ENCODE results near the gene RIMKLB.
"Not testable (repeated sequence)": the region's sequence is repeated elsewhere in the genome, so short reads cannot be mapped to it uniquely, and the experiment has no call there.

Gene RIMKLB

DNA sequence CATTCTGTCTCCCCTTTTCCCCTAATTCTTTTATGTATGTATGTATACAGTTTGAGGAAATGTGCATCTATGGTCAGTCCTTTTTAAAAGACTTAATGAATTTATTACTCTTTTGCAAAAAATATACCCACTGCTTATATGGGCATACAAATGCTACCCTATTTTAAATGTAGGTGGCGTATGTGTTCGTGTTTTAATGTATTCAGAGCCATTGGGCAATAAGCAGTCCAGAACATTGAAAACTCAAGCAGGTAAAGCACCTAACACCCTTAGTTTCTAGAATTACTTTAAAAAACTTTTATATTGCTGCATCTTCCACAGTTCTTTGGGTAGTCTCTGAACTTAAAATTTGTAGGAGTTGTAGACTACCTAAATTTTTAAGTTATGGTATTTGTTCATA lies 82.1 kb downstream of the RIMKLB start:
- H3K9me3 ChIP-seq (replicated peaks; ENCODE audit: low read length): no peaks in the 10 kb centered on the region
- no peak overlapping the region for H3K4me2 ChIP-seq (ENCODE audit: low read length)
- H3K36me3 ChIP-seq (ENCODE audit: insufficient read depth, low read length): no peaks in the 10 kb centered on the region
- no peaks in the 10 kb centered on the region for H3K4me1 ChIP-seq (ENCODE audit: control insufficient read depth, insufficient read depth, low read length)
- no peak overlapping the region for H3K9ac ChIP-seq (ENCODE audit: low read depth, low read length)
- H3K4me3 ChIP-seq (ENCODE audit: low read length): no peak overlapping the region
- no peaks in the 10 kb centered on the region for H3K27me3 ChIP-seq (ENCODE audit: control insufficient read depth, insufficient read depth, low read length)

DNA sequence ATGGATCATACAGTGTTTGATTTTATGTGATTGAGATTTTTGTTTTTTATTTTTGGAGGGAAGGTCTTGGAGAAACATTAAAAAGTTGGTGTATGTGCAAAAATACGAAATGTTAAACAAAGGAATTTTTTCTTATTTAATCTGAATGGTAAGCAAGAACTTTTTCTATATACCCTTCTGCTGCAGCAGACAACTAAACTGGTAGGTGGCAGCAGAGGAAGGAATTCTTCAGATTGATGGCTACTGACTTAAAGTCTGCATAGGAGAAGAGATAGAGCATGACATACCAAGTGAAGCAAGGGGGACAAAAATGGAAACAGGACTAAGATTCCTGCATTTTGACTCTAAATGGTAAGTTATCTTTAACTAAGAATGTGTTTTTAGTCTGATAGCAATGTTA lies 82.6 kb downstream of the RIMKLB start:
- H3K9me3 ChIP-seq (replicated peaks; ENCODE audit: low read length): no peaks in the 10 kb centered on the region

DNA sequence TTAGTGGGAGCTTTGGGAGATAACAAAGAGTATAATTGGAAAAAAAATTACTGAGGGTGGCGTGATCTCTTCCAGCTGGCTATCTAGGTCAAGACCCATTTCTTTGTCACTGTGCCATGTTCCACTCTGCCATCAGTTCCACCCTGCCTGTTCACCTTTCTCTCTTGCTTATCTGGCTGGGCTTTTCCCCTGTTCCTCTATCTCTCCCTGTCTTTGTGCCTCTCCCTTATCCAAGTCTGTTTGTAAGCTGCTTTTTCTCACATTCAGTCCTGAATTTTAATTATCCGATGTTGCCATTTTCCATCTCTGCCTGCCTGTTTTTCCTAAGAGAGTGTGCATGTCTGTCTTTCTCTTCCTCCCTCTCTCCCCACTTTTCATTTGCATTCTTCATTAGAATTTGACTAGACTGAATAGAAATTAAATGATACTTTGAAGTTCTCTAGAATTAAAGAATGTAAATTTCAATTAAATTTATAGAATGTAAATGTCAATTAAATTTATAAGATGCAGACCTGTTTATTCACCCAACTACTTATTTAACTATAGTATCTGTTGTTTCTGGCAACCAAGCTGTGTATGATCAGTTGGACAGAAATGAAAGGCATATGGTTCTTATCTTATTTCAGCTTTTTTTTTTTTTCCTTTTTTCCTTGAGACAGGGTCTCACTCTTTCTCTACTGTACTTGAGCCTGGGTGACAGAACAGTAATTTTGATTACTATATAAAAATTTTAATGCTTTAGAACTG lies 83.8 kb downstream of the RIMKLB start:
- no peaks in the 10 kb centered on the region for H3K27me3 ChIP-seq (ENCODE audit: control insufficient read depth, insufficient read depth, low read length)
- no peaks in the 10 kb centered on the region for H3K36me3 ChIP-seq (ENCODE audit: insufficient read depth, low read length)
- no peak overlapping the region for H3K4me2 ChIP-seq (ENCODE audit: low read length)
- H3K9me3 ChIP-seq (replicated peaks; ENCODE audit: low read length): no peaks in the 10 kb centered on the region
- no peak overlapping the region for H3K9ac ChIP-seq (ENCODE audit: low read depth, low read length)
- H3K4me3 ChIP-seq (ENCODE audit: low read length): no peak overlapping the region
- H3K4me1 ChIP-seq (ENCODE audit: control insufficient read depth, insufficient read depth, low read length): no peaks in the 10 kb centered on the region

More for the DNA sequence above, 82.6 kb downstream of the RIMKLB start:
- no peaks in the 10 kb centered on the region for H3K27me3 ChIP-seq (ENCODE audit: control insufficient read depth, insufficient read depth, low read length)
- no peaks in the 10 kb centered on the region for H3K36me3 ChIP-seq (ENCODE audit: insufficient read depth, low read length)
- H3K4me2 ChIP-seq (ENCODE audit: low read length): no peak overlapping the region
- no peak overlapping the region for H3K4me3 ChIP-seq (ENCODE audit: low read length)
- H3K9ac ChIP-seq (ENCODE audit: low read depth, low read length): no peak overlapping the region
- H3K4me1 ChIP-seq (ENCODE audit: control insufficient read depth, insufficient read depth, low read length): no peaks in the 10 kb centered on the region

DNA sequence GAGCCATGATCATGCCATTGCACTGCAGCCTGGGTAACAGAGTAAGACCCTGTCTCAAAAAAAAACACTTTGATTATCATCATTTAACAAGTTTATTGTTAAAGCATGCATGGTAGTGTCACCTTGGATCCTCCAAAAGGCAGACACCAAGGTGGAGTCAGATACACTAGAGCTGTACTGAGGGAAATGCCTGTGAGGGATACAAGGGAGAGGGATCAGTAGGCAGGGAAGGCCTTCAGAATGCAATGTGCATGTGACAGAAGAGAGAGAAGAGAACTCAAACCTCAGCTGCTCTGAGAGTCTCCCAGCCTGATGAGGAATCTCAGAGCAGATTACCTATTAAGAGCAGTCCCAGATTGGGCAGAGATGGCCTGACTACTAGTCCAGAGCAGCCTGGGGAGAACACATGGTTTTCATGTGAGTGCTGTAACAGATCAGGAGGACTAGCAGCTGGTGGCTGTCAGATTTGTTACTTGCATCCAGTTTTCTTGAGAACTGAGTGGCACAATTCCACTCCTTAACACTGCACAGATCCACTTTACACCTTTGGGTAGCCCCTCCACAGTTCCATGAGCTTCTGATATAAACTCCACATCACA lies 86.6 kb downstream of the RIMKLB start:
- Histone ChIP-seq H3K9ac (ENCODE audit: low read depth, low read length) (no peak overlapping the region), H3K27me3 (ENCODE audit: control insufficient read depth, insufficient read depth, low read length) (no peaks in the 10 kb centered on the region), H3K4me2 (ENCODE audit: low read length) (no peak overlapping the region), H3K36me3 (ENCODE audit: insufficient read depth, low read length) (no peaks in the 10 kb centered on the region), H3K4me1 (ENCODE audit: control insufficient read depth, insufficient read depth, low read length) (no peaks in the 10 kb centered on the region), H3K9me3 (replicated peaks; ENCODE audit: low read length) (no peaks in the 10 kb centered on the region), H3K4me3 (ENCODE audit: low read length) (no peak overlapping the region)

DNA sequence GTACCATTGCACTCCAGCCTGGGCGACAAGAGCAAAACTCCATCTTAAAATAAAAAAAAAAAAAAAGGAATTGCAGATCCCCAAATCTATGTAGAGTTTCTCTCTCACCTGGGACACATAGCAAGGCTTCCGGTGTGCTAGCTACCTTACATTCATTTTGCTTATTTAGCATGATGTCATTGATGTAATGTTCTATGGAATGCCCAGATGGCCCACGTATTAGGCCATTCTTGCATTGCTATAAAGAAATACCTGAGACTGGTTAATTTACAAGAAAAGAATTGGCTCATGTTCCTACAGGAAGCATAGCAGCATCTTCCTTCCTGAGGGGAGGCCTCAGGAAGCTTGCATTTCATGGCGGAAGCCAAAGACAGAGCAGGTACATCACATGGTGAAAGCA lies 87.7 kb downstream of the RIMKLB start:
- Histone ChIP-seq H3K9me3 (replicated peaks; ENCODE audit: low read length) (no peaks in the 10 kb centered on the region), H3K4me3 (ENCODE audit: low read length) (no peak overlapping the region), H3K36me3 (ENCODE audit: insufficient read depth, low read length) (no peaks in the 10 kb centered on the region), H3K9ac (ENCODE audit: low read depth, low read length) (no peak overlapping the region), H3K27me3 (ENCODE audit: control insufficient read depth, insufficient read depth, low read length) (no peaks in the 10 kb centered on the region), H3K4me2 (ENCODE audit: low read length) (no peak overlapping the region), H3K4me1 (ENCODE audit: control insufficient read depth, insufficient read depth, low read length) (no peaks in the 10 kb centered on the region)

DNA sequence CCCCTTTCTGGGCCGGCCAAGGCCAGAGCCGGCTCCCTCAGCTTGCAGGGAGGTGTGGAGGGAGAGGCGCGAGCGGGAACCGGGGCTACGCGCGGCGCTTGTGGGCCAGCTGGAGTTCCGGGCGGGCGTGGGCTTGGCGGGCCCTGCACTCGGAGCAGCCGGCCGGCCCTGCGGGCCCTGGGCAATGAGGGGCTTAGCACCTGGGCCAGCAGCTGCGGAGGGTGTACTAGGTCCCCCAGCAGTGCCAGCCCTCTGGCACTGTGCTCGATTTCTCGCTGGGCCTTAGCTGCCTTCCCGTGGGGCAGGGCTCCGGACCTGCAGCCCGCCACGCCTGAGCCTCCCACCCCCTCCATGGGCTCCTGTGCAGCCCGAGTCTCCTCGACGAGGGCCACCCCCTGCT lies 89.4 kb downstream of the RIMKLB start:
- not testable (repeated sequence) for H3K36me3 ChIP-seq (ENCODE audit: insufficient read depth, low read length); H3K4me1 ChIP-seq (ENCODE audit: control insufficient read depth, insufficient read depth, low read length); H3K4me3 ChIP-seq (ENCODE audit: low read length); H3K4me2 ChIP-seq (ENCODE audit: low read length); H3K9ac ChIP-seq (ENCODE audit: low read depth, low read length); H3K27me3 ChIP-seq (ENCODE audit: control insufficient read depth, insufficient read depth, low read length); H3K9me3 ChIP-seq (replicated peaks; ENCODE audit: low read length)

DNA sequence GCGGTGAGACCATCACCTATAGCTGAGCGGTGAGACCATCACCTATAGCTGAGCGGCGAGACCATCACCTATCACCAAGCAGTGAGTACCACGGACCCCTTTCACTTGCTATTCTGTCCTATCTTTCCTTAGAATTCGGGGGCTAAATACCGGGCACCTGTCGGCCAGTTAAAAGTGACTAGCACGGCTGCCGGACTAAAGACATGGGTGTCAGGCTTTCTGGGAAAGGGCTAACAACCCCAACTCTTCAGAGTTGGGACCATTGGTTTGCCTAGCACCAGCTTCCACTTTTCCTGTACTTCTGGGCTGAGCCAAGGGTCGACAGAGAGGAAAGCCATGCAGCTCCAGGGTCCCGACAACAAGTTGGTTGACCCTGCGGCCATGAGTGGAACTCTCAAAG lies 90.9 kb downstream of the RIMKLB start:
- H3K36me3 ChIP-seq (ENCODE audit: insufficient read depth, low read length); H3K27me3 ChIP-seq (ENCODE audit: control insufficient read depth, insufficient read depth, low read length); H3K4me2 ChIP-seq (ENCODE audit: low read length); H3K9ac ChIP-seq (ENCODE audit: low read depth, low read length); H3K4me1 ChIP-seq (ENCODE audit: control insufficient read depth, insufficient read depth, low read length); H3K4me3 ChIP-seq (ENCODE audit: low read length); H3K9me3 ChIP-seq (replicated peaks; ENCODE audit: low read length): not testable (repeated sequence)

DNA sequence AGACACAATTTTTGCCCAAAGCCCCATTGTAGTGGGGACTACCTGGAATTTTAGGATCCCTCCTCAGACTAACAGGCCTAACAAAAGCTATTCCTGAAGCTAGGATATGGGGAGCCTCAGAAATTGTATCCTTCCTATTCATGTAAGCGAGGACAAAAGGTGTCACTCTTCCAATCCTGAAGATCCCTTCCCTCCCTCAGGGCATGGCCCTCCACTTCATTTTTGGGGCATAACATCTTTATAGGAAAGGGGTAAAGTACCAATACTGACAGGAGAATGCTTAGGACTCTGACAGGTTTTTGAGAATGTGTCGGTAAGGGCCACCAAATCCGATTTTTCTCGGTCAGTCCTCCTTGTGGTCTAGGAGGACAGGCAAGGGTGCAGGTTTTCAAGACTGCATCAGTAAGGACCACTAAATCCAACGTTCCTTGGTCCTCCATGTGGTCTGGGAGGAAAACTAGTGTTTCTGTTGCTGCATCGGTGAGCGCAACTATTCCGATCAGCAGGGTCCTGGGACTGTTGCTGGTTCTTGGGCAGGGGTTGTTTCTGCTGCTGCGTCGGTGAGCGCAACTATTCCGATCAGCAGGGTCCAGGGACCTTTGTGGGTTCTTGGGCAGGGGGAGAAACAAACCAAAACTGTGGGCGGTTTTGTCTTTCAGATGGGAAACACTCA lies 91.7 kb downstream of the RIMKLB start:
- not testable (repeated sequence) for H3K27me3 ChIP-seq (ENCODE audit: control insufficient read depth, insufficient read depth, low read length); H3K9me3 ChIP-seq (replicated peaks; ENCODE audit: low read length); H3K36me3 ChIP-seq (ENCODE audit: insufficient read depth, low read length); H3K9ac ChIP-seq (ENCODE audit: low read depth, low read length); H3K4me1 ChIP-seq (ENCODE audit: control insufficient read depth, insufficient read depth, low read length); H3K4me2 ChIP-seq (ENCODE audit: low read length); H3K4me3 ChIP-seq (ENCODE audit: low read length)

DNA sequence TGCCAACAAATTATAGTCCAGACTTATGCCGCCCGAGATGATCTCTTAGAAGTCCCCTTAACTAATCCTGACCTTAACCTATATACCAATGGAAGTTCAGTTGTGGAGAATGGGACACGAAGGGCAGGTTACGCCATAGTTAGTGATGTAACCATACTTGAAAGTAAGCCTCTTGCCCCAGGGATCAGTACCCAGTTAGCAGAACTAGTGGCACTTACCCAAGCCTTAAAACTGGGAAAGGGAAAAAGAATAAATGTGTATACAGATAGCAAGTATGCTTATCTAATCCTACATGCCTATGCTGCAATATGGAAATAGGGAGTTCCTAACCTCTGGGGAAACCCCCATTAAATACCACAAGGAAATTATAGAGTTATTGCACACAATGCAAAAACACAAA lies 95.4 kb downstream of the RIMKLB start:
- not testable (repeated sequence) for H3K9ac ChIP-seq (ENCODE audit: low read depth, low read length); H3K36me3 ChIP-seq (ENCODE audit: insufficient read depth, low read length); H3K4me3 ChIP-seq (ENCODE audit: low read length); H3K9me3 ChIP-seq (replicated peaks; ENCODE audit: low read length); H3K27me3 ChIP-seq (ENCODE audit: control insufficient read depth, insufficient read depth, low read length); H3K4me2 ChIP-seq (ENCODE audit: low read length); H3K4me1 ChIP-seq (ENCODE audit: control insufficient read depth, insufficient read depth, low read length)

DNA sequence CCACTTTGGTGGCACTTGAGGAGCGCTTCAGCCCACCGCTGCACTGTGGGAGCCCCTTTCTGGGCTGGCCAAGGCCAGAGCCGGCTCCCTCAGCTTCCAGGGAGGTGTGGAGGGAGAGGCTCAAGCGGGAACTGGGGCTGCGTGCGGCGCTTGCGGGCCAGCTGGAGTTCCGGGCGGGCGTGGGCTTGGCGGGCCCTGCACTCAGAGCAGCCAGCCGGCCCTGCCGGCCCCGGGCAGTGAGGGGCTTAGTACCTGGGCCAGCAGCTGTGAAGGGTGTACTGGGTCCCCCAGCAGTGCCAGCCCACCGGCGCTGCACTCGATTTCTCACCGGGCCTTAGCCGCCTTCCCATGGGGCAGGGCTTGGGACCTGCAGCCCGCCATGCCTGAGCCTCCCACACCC lies 96.8 kb downstream of the RIMKLB start:
- not testable (repeated sequence) for H3K27me3 ChIP-seq (ENCODE audit: control insufficient read depth, insufficient read depth, low read length); H3K4me3 ChIP-seq (ENCODE audit: low read length); H3K4me1 ChIP-seq (ENCODE audit: control insufficient read depth, insufficient read depth, low read length); H3K4me2 ChIP-seq (ENCODE audit: low read length); H3K9ac ChIP-seq (ENCODE audit: low read depth, low read length); H3K9me3 ChIP-seq (replicated peaks; ENCODE audit: low read length); H3K36me3 ChIP-seq (ENCODE audit: insufficient read depth, low read length)

DNA sequence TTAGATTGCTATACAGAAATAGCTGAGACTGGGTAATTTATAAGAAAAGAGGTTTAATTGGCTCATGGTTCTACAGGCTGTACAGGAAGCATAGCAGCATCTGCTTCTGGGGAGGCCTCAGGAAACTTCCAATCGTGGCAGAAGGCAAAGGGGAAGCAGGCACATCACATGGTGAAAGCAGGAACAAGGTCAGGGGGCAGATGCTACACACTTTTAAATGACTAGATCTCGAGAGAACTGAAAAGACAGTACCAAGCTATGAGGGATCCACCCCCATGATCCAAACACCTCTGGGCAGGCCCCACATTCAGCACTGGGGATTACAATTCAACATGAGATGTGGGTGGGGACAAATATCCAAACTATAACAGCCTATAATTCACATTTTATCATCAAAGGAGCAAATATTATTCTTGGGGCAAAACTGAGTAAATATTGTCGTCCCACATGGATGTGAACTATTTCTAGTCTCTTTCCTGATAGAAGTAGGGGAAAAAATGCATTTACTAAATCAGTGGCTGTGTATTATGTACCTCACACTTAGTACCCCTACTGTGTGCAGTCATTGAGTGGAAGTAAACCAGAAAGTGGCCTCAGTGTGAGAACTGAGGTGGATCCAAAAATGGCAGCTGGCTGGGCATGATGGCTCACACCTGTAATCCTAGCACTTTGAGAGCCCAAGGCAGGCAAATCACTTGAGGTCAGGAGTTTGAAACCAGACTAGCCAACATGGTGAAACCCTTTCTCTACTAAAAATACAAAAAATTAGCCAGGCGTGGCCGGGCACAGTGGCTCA lies 99.2 kb downstream of the RIMKLB start:
- H3K4me1 ChIP-seq (ENCODE audit: control insufficient read depth, insufficient read depth, low read length): no peaks in the 10 kb centered on the region
- H3K27me3 ChIP-seq (ENCODE audit: control insufficient read depth, insufficient read depth, low read length): no peaks in the 10 kb centered on the region
- no peaks in the 10 kb centered on the region for H3K36me3 ChIP-seq (ENCODE audit: insufficient read depth, low read length)
- H3K9me3 ChIP-seq (replicated peaks; ENCODE audit: low read length): no peaks in the 10 kb centered on the region
- no peak overlapping the region for H3K9ac ChIP-seq (ENCODE audit: low read depth, low read length)
- no peak overlapping the region for H3K4me2 ChIP-seq (ENCODE audit: low read length)
- H3K4me3 ChIP-seq (ENCODE audit: low read length): no peak overlapping the region
